HUES6 (cell line): ENCODE data around the gene USH2A.

Source experiments
- H3K27ac ChIP-seq: 2 replicates; pipeline ENCODE4 v1.7.0; 2013; ENCODE audit warnings: low read depth, mild to moderate bottlenecking, low read length, inconsistent platforms
- H3K27me3 ChIP-seq: 2 replicates; pipeline ENCODE4 v1.6.1; 2013; ENCODE audit warnings: low read length; ENCODE audit not compliant: control insufficient read depth, insufficient read depth
- H3K36me3 ChIP-seq: 2 replicates; pipeline ENCODE4 v1.6.1; 2013; ENCODE audit warnings: low read length; ENCODE audit not compliant: control insufficient read depth, insufficient read depth
- H3K4me1 ChIP-seq: 2 replicates; pipeline ENCODE4 v1.6.1; 2013; ENCODE audit warnings: low read length; ENCODE audit not compliant: control insufficient read depth, insufficient read depth
- H3K4me3 ChIP-seq: 2 replicates; pipeline ENCODE4 v1.5.1; 2013; ENCODE audit warnings: low read depth, low read length
- H3K9ac ChIP-seq: one replicate; pipeline ENCODE4 v1.6.1; 2013; ENCODE audit warnings: mild to moderate bottlenecking, low read length
- H3K9me3 ChIP-seq: 2 replicates; pipeline ENCODE4 v1.6.1; 2013; ENCODE audit warnings: low read depth, low read length; ENCODE audit not compliant: control insufficient read depth, insufficient read depth

USH2A gene

DNA sequence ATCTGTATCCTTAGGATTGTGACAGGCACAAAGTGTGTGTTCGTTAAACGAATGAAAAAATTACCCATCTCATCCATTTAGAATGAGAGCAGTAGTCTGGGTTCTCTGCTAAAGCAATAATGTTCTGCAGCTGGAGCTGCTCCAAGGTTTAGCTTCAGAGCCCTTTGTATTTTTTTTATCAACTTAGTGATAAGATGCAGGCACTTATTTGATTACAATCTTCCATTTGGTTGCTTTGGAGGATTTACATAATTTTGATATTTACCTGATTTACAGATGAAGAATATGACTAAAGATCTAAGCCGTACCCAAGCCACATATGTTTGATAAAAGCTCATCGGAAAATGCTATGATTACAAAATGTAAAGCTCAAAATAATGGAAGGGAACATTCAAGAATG is 654.9 kb downstream of the USH2A start:
- no peaks in the 10 kb centered on the region for H3K36me3 ChIP-seq
- peak overlapping the region; percentile 3; the same call in 1 of the 2 replicates for H3K27ac ChIP-seq
- H3K27me3 ChIP-seq, result no peaks in the 10 kb centered on the region
- no peak overlapping the region for H3K9ac ChIP-seq
- H3K9me3 ChIP-seq, result no peaks in the 10 kb centered on the region
- H3K4me1 ChIP-seq, result peaks cover 24% of the 10 kb centered on the region
- no peak overlapping the region for H3K4me3 ChIP-seq

DNA sequence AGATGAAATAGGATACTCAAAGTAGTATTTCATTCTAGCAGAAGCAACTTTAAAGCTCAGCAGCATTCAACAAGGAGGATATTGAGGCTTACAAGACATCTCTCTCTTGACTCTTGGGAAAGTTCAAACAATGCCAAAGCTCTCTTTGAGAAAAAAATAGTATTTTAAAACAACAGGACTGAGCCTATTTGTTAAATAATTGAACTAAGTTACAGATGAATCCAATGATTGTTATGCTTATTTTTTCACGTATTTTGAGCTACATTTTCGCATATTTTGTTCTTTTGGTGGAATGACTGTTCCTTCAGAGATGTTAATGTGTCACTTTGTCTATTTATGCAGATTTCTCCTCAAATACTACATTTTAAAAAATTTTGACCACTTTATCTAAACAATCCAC is 655.5 kb downstream of the USH2A start:
- H3K27me3 ChIP-seq, result no peaks in the 10 kb centered on the region
- peak overlapping the region; percentile 17; the same call in 1 of the 2 replicates for H3K27ac ChIP-seq
- H3K36me3 ChIP-seq, result no peaks in the 10 kb centered on the region
- H3K4me3 ChIP-seq, result no peak overlapping the region
- no peaks in the 10 kb centered on the region for H3K9me3 ChIP-seq
- H3K4me1 ChIP-seq, result peaks cover 24% of the 10 kb centered on the region
- H3K9ac ChIP-seq, result no peak overlapping the region

DNA sequence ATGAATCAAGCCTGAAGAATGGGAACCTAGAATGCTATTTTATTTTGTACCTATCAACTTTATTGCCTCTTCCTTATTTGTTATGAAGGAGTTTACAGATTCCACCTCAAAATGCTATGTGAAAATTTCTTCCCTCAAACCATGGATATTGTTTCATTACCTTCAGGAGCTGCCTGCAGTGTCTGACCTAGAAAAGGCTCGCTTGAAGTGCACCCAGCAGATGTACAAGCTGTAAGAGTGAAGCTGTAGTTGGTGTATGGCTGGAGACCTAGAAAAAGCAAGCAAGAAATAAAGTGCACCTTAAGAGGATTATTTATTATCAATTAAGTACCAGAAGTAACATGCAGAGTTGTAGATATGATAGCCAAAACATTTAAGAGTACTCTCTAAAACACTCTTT is 656.7 kb downstream of the USH2A start:
- Histone ChIP-seq H3K27me3 (no peaks in the 10 kb centered on the region), H3K4me3 (no peak overlapping the region), H3K9ac (no peak overlapping the region), H3K36me3 (no peaks in the 10 kb centered on the region), H3K4me1 (peaks cover 24% of the 10 kb centered on the region), H3K9me3 (no peaks in the 10 kb centered on the region), H3K27ac (no peak overlapping the region)

DNA sequence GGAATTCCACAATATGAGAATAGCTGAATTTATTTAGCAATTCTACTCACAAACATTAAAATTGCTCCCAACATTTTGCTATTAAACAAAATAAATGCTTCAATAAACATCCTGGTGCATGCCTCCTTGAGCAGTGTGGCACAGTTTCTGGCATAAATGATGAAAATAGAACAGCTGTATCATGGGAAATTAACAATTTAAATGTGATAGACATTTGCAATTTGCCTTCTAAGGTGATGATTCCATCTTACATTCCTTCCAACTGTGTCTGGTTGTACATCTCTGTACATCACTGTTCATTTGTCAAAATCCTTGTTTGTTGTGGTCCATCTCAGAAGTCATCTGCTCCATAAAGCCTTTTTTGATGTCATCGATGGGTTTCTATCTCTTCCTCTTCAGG is 657.4 kb downstream of the USH2A start:
- no peaks in the 10 kb centered on the region for H3K27me3 ChIP-seq
- H3K9ac ChIP-seq, result no peak overlapping the region
- no peaks in the 10 kb centered on the region for H3K9me3 ChIP-seq
- H3K36me3 ChIP-seq, result no peaks in the 10 kb centered on the region
- H3K27ac ChIP-seq, result no peak overlapping the region
- H3K4me3 ChIP-seq, result no peak overlapping the region
- H3K4me1 ChIP-seq, result peaks cover 24% of the 10 kb centered on the region

DNA sequence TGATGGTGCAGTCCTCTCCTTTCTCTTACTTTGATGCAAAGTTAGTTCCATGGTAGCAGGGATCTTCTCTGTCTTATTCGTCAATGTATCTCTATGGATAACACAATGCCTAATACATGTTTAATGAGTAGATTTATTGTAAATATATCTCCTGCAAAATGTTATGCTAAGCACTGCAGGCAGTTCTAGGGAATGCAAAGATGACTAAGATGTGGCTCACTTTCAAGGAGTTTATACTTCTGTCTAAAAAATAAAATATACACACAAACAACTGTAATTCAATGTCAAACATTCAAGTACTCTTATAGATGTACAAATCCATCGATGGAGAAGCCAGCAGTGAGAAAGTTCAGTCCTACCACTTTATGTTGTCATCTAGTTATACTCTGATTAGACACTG is 661.8 kb downstream of the USH2A start:
- Histone ChIP-seq H3K4me3 (no peak overlapping the region), H3K27me3 (no peaks in the 10 kb centered on the region), H3K4me1 (no peaks in the 10 kb centered on the region; the same call in 1 of the 2 replicates), H3K27ac (no peak overlapping the region), H3K9ac (no peak overlapping the region), H3K9me3 (no peaks in the 10 kb centered on the region), H3K36me3 (no peaks in the 10 kb centered on the region)

DNA sequence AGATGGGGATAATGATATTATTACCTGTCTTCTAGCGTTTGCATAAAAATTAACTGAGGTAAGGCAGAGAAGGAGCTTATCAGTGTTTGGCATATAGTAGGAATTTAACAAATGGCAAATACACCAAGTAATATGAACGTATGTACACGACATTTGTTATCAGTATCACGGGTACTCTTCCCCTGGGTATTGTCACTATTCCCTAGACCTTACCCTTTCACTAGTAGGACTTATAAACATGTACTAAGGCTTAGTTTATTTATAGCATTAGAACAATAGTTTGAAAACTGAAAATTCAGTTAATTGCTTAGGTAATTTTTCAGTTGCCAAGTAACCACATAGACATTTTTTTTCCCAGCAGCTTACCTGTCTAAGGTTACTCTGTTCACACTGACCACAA is 669.1 kb downstream of the USH2A start:
- Histone ChIP-seq H3K4me1 (no peaks in the 10 kb centered on the region), H3K27me3 (no peaks in the 10 kb centered on the region), H3K4me3 (no peak overlapping the region), H3K9ac (no peak overlapping the region), H3K27ac (no peak overlapping the region), H3K9me3 (no peaks in the 10 kb centered on the region), H3K36me3 (no peaks in the 10 kb centered on the region)

DNA sequence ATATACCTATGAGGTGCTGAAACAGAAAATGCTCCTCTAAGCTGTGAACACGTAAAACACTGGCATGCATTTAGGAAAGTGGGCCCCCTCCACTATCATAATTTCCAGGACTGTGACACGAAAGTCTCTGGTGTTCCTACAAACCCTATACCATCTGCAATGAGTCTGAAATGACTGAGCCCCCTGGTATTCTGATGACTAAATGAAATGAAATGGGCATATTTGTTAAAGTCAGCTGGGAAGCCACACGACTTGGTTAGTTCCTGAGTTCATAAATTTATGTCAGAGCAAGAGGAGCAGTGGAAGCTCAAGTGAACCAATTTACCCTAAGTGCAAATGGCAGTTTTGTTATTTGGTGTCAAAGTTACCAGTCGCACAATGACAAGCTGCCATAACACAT is 673.8 kb downstream of the USH2A start:
- no peak overlapping the region for H3K4me3 ChIP-seq
- H3K9ac ChIP-seq, result no peak overlapping the region
- no peaks in the 10 kb centered on the region for H3K27me3 ChIP-seq
- H3K9me3 ChIP-seq, result no peaks in the 10 kb centered on the region
- no peak overlapping the region for H3K27ac ChIP-seq
- no peaks in the 10 kb centered on the region for H3K36me3 ChIP-seq
- H3K4me1 ChIP-seq, result no peaks in the 10 kb centered on the region

DNA sequence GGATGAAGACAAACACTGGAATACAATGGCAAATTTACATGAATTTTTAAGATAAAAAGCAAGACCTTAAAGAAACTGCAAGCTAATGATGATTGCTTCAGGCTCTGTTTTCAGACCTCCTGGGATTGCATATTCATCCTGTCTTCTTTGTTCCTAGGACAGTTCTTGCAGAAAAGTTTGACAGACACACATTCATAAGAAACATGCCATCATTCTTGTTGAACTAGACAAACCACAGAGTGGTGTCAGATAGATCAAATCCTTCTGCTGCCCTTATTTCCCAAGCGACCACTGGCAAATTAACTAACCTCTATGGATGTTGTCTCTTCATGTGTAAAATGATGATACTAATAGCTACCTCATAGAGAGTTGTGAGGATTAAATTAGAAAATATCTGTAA is 674.8 kb downstream of the USH2A start:
- H3K27me3 ChIP-seq, result no peaks in the 10 kb centered on the region
- no peak overlapping the region for H3K27ac ChIP-seq
- no peaks in the 10 kb centered on the region for H3K9me3 ChIP-seq
- H3K4me1 ChIP-seq, result no peaks in the 10 kb centered on the region
- no peak overlapping the region for H3K4me3 ChIP-seq
- H3K36me3 ChIP-seq, result no peaks in the 10 kb centered on the region
- H3K9ac ChIP-seq, result no peak overlapping the region

DNA sequence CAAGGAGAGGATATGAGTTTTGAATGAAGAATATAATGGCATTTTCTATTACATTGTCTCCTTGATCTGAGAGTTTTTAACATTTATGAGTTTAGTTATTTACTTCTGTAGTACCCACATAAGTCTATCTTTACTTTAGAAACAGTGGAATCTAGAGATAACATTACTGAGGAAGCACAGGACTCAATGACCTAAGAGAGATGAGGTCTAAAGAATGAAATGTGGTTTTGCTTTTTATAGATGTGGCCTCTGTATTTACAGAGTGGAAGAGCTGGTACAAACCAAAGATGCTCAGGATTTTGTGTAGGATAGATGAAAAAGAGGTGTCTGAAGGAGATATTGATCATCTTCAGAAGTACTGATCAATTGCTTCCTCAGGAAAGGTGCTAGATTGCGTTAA is 678.8 kb downstream of the USH2A start:
- H3K27ac ChIP-seq, result no peak overlapping the region
- H3K27me3 ChIP-seq, result no peaks in the 10 kb centered on the region
- no peaks in the 10 kb centered on the region for H3K36me3 ChIP-seq
- H3K4me3 ChIP-seq, result no peak overlapping the region
- H3K9ac ChIP-seq, result no peak overlapping the region
- no peaks in the 10 kb centered on the region for H3K9me3 ChIP-seq
- H3K4me1 ChIP-seq, result no peaks in the 10 kb centered on the region

DNA sequence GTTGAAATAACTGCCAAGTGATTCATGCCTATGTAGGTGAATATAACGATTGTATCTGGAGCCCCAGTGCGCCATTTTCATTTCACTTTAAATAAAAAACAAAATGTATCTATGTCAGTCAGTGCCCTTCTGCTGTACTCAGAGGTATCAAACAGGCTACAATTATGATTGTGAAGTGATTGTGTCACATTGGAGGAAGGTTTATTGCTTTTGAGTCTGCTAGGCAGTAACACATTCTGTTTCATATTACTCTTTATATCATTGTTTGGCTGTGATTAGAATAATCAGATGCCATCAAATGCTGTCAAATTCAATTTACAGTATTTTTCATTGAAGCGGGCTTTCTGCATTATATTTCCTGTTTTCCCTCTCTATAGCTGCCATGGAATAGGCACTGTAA is 684.2 kb downstream of the USH2A start:
- no peak overlapping the region for H3K27ac ChIP-seq

DNA sequence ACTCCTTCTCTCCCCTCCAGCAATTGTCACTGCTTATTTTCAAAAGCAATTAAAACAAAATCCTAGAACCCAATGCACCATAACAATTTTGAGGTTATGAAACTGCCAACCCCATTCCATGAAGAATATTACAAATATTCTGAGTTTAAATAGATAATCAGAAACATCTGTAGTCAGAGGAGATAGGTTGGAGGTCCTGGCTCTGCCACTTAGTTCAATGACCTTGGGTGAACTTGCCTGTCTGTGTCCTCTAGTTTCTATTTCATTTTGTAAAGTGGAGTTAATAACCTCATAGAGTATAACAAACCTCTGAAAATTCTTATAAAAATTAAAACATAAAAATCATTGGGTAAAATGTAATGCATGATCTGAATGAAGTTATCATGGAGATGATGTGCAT is 691.5 kb downstream of the USH2A start:
- H3K27ac ChIP-seq, result no peak overlapping the region
- peaks cover 14% of the 10 kb centered on the region for H3K9me3 ChIP-seq
- no peaks in the 10 kb centered on the region for H3K36me3 ChIP-seq
- H3K4me3 ChIP-seq, result no peak overlapping the region
- H3K4me1 ChIP-seq, result no peaks in the 10 kb centered on the region
- H3K9ac ChIP-seq, result no peak overlapping the region
- no peaks in the 10 kb centered on the region for H3K27me3 ChIP-seq

More for the DNA sequence above, 684.2 kb downstream of the USH2A start:
- H3K36me3 ChIP-seq, result no peaks in the 10 kb centered on the region
- no peak overlapping the region for H3K9ac ChIP-seq
- H3K27me3 ChIP-seq, result no peaks in the 10 kb centered on the region
- no peaks in the 10 kb centered on the region for H3K4me1 ChIP-seq
- no peak overlapping the region for H3K4me3 ChIP-seq
- H3K9me3 ChIP-seq, result peaks cover 11% of the 10 kb centered on the region

DNA sequence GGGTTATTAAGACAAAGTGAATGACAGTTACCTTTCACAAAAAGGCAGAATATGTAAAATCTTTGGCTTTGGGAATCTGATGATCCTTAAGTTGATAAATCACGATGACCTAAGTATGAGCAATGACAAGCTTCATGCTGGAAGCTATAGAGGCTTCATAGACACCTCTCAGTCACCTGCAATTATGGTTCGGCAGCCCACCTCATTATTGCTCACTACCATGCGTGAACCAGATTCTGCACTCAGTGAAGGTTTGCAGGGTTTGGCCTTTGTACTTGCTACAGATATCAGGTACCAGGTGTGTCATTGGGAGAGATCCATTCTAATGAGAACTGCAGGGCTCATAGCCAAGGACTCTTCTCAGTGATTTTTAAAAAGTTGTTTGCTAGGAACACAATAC is 692.6 kb downstream of the USH2A start:
- no peak overlapping the region for H3K4me3 ChIP-seq
- H3K27me3 ChIP-seq, result no peaks in the 10 kb centered on the region
- H3K27ac ChIP-seq, result no peak overlapping the region
- H3K9me3 ChIP-seq, result peaks cover 14% of the 10 kb centered on the region
- H3K36me3 ChIP-seq, result no peaks in the 10 kb centered on the region
- H3K4me1 ChIP-seq, result no peaks in the 10 kb centered on the region
- no peak overlapping the region for H3K9ac ChIP-seq
